Caco-2 (cell line): Measurements from ENCODE around the gene LSP1. TPM values are rescaled to one million over a fixed set of nuclear protein-coding genes. Genes with fewer than 3 reads are reported as not detected.

Experiments used
- BruUV-seq: library from RNA; stranded (reverse); fragments of 400-500 nt; replicated peaks from 2 replicates; lab custom pipeline; 2021; lab: Mats Ljungman, UMichigan
- CTCF ChIA-PET: fragments of 300-600 bp; sonication (Branson Sonifier 250); formaldehyde crosslinking; loops from one replicate; lab custom pipeline; 2022; ENCODE audit warnings: antibody characterized with exemption; lab: Charles Lee
- POLR2A ChIA-PET: fragments of 300-600 bp; sonication (Branson Sonifier 250); formaldehyde crosslinking; loops from one replicate; lab custom pipeline; 2022; ENCODE audit warnings: antibody characterized with exemption; lab: Charles Lee
- DNase-seq, 2 experiments: peaks; one replicate each; pipeline versions ENCODE4 v3.0.0 to v3.0.0-alpha.2; 2020 to 2022
- H3K27me3 ChIP-seq: replicated peaks from 2 replicates; pipeline ENCODE4 v1.6.0; 2011; ENCODE audit warnings: low read length; ENCODE audit not compliant: control insufficient read depth, insufficient read depth
- H3K36me3 ChIP-seq: 2 replicates; pipeline ENCODE4 v1.5.1; 2011; ENCODE audit warnings: low read length; ENCODE audit not compliant: control insufficient read depth, insufficient read depth
- H3K4me1 ChIP-seq: fragments of 250-450 bp; sonication (Bioruptor Pico); 2 replicates; pipeline ENCODE4 v1.5.1; 2020; ENCODE audit warnings: mild to moderate bottlenecking
- H3K4me3 ChIP-seq: 2 replicates; pipeline ENCODE4 v1.5.1; 2011; ENCODE audit warnings: low read depth, mild to moderate bottlenecking, control low read depth, low read length
- H3K9me3 ChIP-seq: fragments of 250-450 bp; sonication (Bioruptor Pico); 2 replicates; pipeline ENCODE4 v1.5.1; 2020; ENCODE audit warnings: mild to moderate bottlenecking, moderate library complexity
- H3K27ac Mint-ChIP-seq: one replicate; pipeline ENCODE4 v1.8.0; 2022; ENCODE audit warnings: mixed read lengths; ENCODE audit not compliant: unreplicated experiment
- H3K27me3 Mint-ChIP-seq: one replicate; pipeline ENCODE4 v1.8.0; 2022; ENCODE audit warnings: mixed read lengths; ENCODE audit not compliant: insufficient read depth, unreplicated experiment
- H3K36me3 Mint-ChIP-seq: one replicate; pipeline ENCODE4 v1.8.0; 2022; ENCODE audit warnings: mild to moderate bottlenecking, mixed read lengths; ENCODE audit not compliant: insufficient read depth, unreplicated experiment
- H3K4me1 Mint-ChIP-seq: one replicate; pipeline ENCODE4 v1.8.0; 2022; ENCODE audit warnings: low read depth, mixed read lengths; ENCODE audit not compliant: unreplicated experiment
- H3K4me3 Mint-ChIP-seq: one replicate; pipeline ENCODE4 v1.8.0; 2022; ENCODE audit warnings: mild to moderate bottlenecking, moderate library complexity, mixed read lengths; ENCODE audit not compliant: unreplicated experiment
- H3K9me3 Mint-ChIP-seq: one replicate; pipeline ENCODE4 v1.8.0; 2022; ENCODE audit warnings: mixed read lengths; ENCODE audit not compliant: unreplicated experiment
- intact Hi-C: fragments of 100-400 bp; cut with micrococcal nuclease; formaldehyde crosslinking; loops from one replicate; pipeline ENCODE4 v1.10.0; 2022; ENCODE audit not compliant: unreplicated experiment
- total RNA-seq: library from RNA; stranded (reverse); gene quantifications from 2 replicates; pipeline ENCODE4 v1.2.3, GENCODE V29; 2022
- TF ChIP-seq, protein P1 (sequence below), 2 experiments: fragments of 200-600 bp in 1 of 2; IDR thresholded peaks; 1 replicate in 1 of 2; 2 replicates in 1 of 2; pipeline versions ENCODE4 v1.5.1 to v1.8.0; 2011 to 2022; ENCODE audit warnings: antibody characterized with exemption in 1 of 2, control low read depth in 1 of 2, inconsistent platforms in 1 of 2, low read depth in 1 of 2, low read length in 1 of 2, mild to moderate bottlenecking in 1 of 2, moderate library complexity in 1 of 2; ENCODE audit not compliant: insufficient read depth in 1 of 2, severe bottlenecking in 1 of 2, unreplicated experiment in 1 of 2

The LSP1 gene
- total RNA-seq, 1 experiment from 2014 or later: not detected

DNA sequence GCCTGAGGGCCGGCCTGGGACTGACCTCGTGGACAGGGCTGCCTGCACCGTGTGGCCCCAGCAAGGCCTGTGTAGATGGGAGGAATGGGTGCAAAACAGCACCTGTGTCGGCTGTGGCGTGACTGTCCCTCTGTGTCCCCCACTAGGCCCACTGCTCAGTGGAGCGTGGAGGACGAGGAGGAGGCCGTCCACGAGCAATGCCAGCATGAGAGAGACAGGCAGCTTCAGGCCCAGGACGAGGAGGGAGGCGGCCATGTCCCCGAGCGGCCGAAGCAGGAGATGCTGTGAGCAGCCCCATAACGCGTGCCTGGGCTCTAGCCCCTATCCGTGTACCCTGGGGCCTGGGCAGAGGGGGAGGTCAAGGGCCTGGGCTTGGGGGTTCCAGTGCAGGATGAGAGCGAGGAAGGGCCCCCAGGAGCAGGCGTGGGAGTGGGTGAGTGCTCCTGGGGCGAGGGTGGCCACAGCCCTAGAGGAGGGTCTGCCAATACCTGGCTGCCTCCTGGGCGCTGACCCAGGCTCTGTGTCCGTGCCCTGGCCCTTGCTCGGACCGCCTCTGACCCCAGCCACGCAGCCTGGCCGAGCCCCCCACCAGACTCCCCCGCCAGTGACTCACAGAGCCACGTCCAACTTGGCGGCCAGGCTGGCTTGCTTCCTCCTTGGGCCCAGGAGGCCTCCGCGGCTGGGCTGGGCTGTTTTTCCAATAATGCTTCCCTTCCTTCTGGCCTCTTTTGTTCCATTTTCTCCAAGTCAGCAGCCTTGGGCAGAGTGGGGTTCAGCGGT lies 27.2 kb downstream of the LSP1 start:
- Histone ChIP-seq H3K36me3 (no peaks in the 10 kb centered on the region), H3K27me3 (no peaks in the 10 kb centered on the region), H3K9me3 (no peaks in the 10 kb centered on the region), H3K4me1 (peaks cover 15% of the 10 kb centered on the region), H3K4me3 (no peak overlapping the region)
- Mint-ChIP-seq H3K9me3 (no peaks in the 10 kb centered on the region), H3K36me3 (no peaks in the 10 kb centered on the region), H3K4me3 (no peak overlapping the region), H3K27ac (no peak overlapping the region), H3K4me1 (no peaks in the 10 kb centered on the region), H3K27me3 (no peaks in the 10 kb centered on the region)
- TF ChIP-seq, protein P1, sequence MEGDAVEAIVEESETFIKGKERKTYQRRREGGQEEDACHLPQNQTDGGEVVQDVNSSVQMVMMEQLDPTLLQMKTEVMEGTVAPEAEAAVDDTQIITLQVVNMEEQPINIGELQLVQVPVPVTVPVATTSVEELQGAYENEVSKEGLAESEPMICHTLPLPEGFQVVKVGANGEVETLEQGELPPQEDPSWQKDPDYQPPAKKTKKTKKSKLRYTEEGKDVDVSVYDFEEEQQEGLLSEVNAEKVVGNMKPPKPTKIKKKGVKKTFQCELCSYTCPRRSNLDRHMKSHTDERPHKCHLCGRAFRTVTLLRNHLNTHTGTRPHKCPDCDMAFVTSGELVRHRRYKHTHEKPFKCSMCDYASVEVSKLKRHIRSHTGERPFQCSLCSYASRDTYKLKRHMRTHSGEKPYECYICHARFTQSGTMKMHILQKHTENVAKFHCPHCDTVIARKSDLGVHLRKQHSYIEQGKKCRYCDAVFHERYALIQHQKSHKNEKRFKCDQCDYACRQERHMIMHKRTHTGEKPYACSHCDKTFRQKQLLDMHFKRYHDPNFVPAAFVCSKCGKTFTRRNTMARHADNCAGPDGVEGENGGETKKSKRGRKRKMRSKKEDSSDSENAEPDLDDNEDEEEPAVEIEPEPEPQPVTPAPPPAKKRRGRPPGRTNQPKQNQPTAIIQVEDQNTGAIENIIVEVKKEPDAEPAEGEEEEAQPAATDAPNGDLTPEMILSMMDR (IDR thresholded peaks at IDR 0.05; ENCODE audit: insufficient read depth in 1 of 2, low read depth in 1 of 2, low read length in 1 of 2, severe bottlenecking in 1 of 2, unreplicated experiment in 1 of 2): no peak
- no peak for DNase-seq
- BruUV-seq: no TSS peak
- ChIA-PET POLR2A (no interaction called here), CTCF (interaction anchor here (1.2 kb wide), 1 partner anchor 227 kb away, joined by 3 read pairs; no protein-coding TSS in a partner anchor)
- intact Hi-C loops: loop anchor here (5.0 kb wide), 1 partner anchor 53 kb away; no protein-coding TSS in a partner anchor

DNA sequence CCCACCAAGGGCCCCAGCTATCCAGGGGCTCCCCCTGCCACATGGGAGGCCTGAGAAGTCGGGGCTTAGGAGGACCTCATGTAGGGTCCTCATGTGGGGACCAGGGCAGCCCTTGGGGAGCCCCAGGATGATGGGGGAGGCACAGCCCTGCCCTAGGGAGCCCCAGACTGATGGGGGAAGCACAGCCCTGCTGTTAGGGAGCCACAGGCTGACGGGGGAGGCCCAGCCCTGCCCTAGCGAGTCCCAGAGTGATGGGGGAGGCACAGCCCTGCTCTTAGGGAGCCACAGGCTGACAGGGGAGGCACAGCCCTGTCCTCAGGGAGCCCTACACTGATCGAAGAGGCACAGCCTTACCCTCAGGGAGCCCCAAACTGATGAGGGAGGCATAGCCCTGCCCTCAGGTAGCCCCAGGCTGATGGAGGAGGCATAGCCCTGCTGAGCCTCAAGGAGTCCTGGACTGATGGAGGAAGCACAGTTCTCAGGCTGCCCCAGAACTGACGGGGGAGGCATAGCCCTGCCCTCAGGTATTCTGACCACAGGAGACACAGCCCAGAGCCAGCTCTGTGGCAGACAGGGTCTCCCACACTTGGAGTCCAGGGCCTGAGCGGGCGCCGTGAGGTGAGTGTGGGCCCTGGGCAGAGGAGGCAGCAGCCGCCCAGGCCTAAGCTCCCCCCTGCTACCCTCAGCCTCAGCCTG lies 28.0 kb downstream of the LSP1 start:
- no peak overlapping the region for H3K4me3 Mint-ChIP-seq

More for the DNA sequence above, 28.0 kb downstream of the LSP1 start:
- Mint-ChIP-seq H3K27me3 (no peaks in the 10 kb centered on the region), H3K36me3 (no peaks in the 10 kb centered on the region), H3K27ac (no peak overlapping the region), H3K9me3 (no peaks in the 10 kb centered on the region), H3K4me1 (no peaks in the 10 kb centered on the region)
- DNase-seq: peak in 1 of 2 experiments; percentile 34
- no peaks in the 10 kb centered on the region for H3K9me3 ChIP-seq
- POLR2A ChIA-PET: no interaction called here
- intact Hi-C loops: loop anchor here (5.0 kb wide), 1 partner anchor 54 kb away; no protein-coding TSS in a partner anchor
- CTCF ChIA-PET: interaction anchor here (0.7 to 3.7 kb wide), 4 partner anchors 157 to 276 kb away, joined by 3 to 140 read pairs (median 4); no protein-coding TSS in a partner anchor
- TF ChIP-seq, protein P1 (IDR thresholded peaks at IDR 0.05; ENCODE audit: insufficient read depth in 1 of 2, low read depth in 1 of 2, low read length in 1 of 2, severe bottlenecking in 1 of 2, unreplicated experiment in 1 of 2): no peak
- H3K4me3 ChIP-seq: no peak overlapping the region
- H3K4me1 ChIP-seq: peaks cover 15% of the 10 kb centered on the region
- H3K36me3 ChIP-seq: no peaks in the 10 kb centered on the region
- H3K27me3 ChIP-seq: no peaks in the 10 kb centered on the region
- no TSS peak for BruUV-seq
